HepG2 (cell line): ENCODE data around the gene RAB20. TPM values are rescaled to one million over a fixed set of nuclear protein-coding genes. Genes with fewer than 3 reads are reported as not detected.

ENCODE experiments used
- MLX ChIP-seq: IDR thresholded peaks from 2 replicates; pipeline ENCODE4 v1.6.1; 2016
- TCF7 ChIP-seq: sonication (generic); IDR thresholded peaks from 2 replicates; pipeline ENCODE4 v1.6.1; 2016; ENCODE audit warnings: antibody characterized with exemption, low read depth
- ZBTB40 ChIP-seq, 2 experiments: fragments of 450-650 bp in 1 of 2; sonication (generic) in 1 of 2; formaldehyde crosslinking in 1 of 2; IDR thresholded peaks; 2 replicates each; pipeline versions ENCODE4 v1.6.1 to v1.8.0; 2016 to 2022; ENCODE audit warnings: antibody characterized with exemption in 1 of 2, mild to moderate bottlenecking in 1 of 2, missing genetic modification reagents in 1 of 2
- polyA plus RNA-seq, 8 experiments: library from polyadenylated mRNA; depleted of rRNA in 3 of 8; stranded (reverse) in 7 of 8; unstranded in 1 of 8; fragments of >200 nt; fragmentation: Illumina TruSeq in 4 of 8; extraction: Trizol in 4 of 8; gene quantifications; 2 replicates each; pipeline versions ENCODE4 v1.2.1 to v1.2.3, GENCODE V29; 2011 to 2016; ENCODE audit warnings: low read depth in 4 of 8, missing spikeins in 1 of 8, mixed read lengths in 1 of 8; ENCODE audit not compliant: insufficient read depth in 1 of 8
- total RNA-seq, 5 experiments: library from RNA; depleted of rRNA; stranded (reverse); fragments of >200 nt; fragmentation: Illumina TruSeq; extraction: Trizol; gene quantifications; 2 replicates each; pipeline ENCODE4 v1.2.3, GENCODE V29; 2016; ENCODE audit warnings: low read depth in 1 of 5

RAB20 gene
- total and polyA plus RNA-seq, 2 of the 13 experiments (the other 11 are each of a cell fraction or from before 2014, with no cell fraction given) = 15.6 to 30.5 TPM

DNA sequence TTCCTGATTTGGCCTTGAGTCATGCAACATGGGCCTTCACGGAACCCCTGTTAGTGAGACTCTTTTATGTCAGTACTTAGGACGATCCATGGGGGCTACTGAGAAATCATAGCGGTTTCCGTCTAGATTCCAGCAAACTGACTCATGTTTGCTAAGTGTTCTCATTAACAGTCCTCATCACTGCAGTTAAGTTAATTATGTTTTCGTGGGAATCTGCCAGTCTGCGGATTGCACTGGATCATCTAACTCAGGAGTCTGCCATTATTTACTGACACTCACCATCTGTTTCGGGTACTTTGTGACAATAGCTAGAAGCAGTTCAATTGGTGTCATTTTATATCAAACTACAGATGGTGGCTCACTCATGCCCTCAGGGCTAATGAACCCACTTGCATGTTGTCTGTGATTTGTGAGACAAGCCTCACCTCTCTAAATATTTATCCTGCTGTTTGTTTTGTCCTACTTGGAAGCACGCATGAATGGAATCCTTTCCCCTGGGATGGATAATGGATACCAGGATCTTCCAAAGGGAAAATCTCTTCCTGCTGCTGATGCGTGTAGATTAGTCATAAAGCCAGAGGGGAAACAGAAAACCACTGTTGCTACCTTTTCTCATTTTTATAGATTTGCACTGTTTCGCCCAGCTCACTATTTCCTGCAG is 61.8 kb downstream of the RAB20 start (continued):
- TF ChIP-seq TCF7 (no peak), ZBTB40 (IDR thresholded peaks at IDR 0.05) (no peak), ZBTB40 (CRISPR knock-in tag; IDR thresholded peaks at IDR 0.05) (no peak), MLX (no peak)
- TF ChIP-seq, all 625 proteins: peak for 0
